Loucy (cell line): Measurements from ENCODE around the gene ZNF629.
A peak's percentile ranks its signal among the peaks of the same experiment; 100 is the strongest.

Source experiments
- H2AFZ ChIP-seq: fragments of 200-600 bp; sonication (generic); 2 replicates; pipeline ENCODE4 v1.6.0; 2016; ENCODE audit warnings: antibody characterized with exemption, mild to moderate bottlenecking, low read length, moderate library complexity
- H3F3A ChIP-seq: fragments of 200-600 bp; 2 replicates; pipeline ENCODE4 v1.6.0; 2016; ENCODE audit warnings: antibody characterized with exemption, low read depth, mild to moderate bottlenecking
- H3K27me3 ChIP-seq: fragments of 200-600 bp; sonication (generic); 2 replicates; pipeline ENCODE4 v1.6.1; 2014; ENCODE audit warnings: low read length, mild to moderate bottlenecking; ENCODE audit not compliant: insufficient read depth, poor library complexity, severe bottlenecking
- H3K36me3 ChIP-seq: fragments of 200-600 bp; sonication (generic); 2 replicates; pipeline ENCODE4 v1.6.1; 2016; ENCODE audit warnings: low read length; ENCODE audit not compliant: insufficient read depth
- H3K4me1 ChIP-seq: fragments of 200-600 bp; sonication (generic); 2 replicates; pipeline ENCODE4 v1.5.1; 2014; ENCODE audit warnings: low read length, mild to moderate bottlenecking; ENCODE audit not compliant: insufficient read depth, poor library complexity, severe bottlenecking
- H3K4me2 ChIP-seq: fragments of 200-600 bp; sonication (generic); 2 replicates; pipeline ENCODE4 v1.6.0; 2014; ENCODE audit warnings: antibody characterized with exemption, low read length, low read depth, mild to moderate bottlenecking; ENCODE audit not compliant: poor library complexity, severe bottlenecking
- H3K4me3 ChIP-seq: fragments of 200-600 bp; sonication (generic); 2 replicates; pipeline ENCODE4 v1.5.1; 2014; ENCODE audit warnings: low read length, mild to moderate bottlenecking, mixed read lengths; ENCODE audit not compliant: poor library complexity, severe bottlenecking
- H3K79me2 ChIP-seq: fragments of 200-600 bp; sonication (generic); 2 replicates; pipeline ENCODE4 v1.6.1; 2014; ENCODE audit warnings: low read length; ENCODE audit not compliant: insufficient read depth
- H3K9ac ChIP-seq: fragments of 200-600 bp; sonication (generic); 2 replicates; pipeline ENCODE4 v1.6.0; 2014; ENCODE audit warnings: mild to moderate bottlenecking, low read depth, low read length, moderate library complexity; ENCODE audit not compliant: poor library complexity, severe bottlenecking
- H3K9me2 ChIP-seq: fragments of 200-600 bp; sonication (generic); replicated peaks from 2 replicates; pipeline ENCODE4 v1.6.1; 2016; ENCODE audit warnings: low read depth, low read length, mixed read lengths
- H3K9me3 ChIP-seq: fragments of 200-600 bp; sonication (generic); 2 replicates; pipeline ENCODE4 v1.6.1; 2014; ENCODE audit warnings: mild to moderate bottlenecking, antibody characterized with exemption, low read length, low read depth; ENCODE audit not compliant: insufficient read depth
- H4K20me1 ChIP-seq: fragments of 200-600 bp; sonication (generic); 2 replicates; pipeline ENCODE4 v1.6.0; 2014; ENCODE audit warnings: antibody characterized with exemption, low read length, mild to moderate bottlenecking; ENCODE audit not compliant: insufficient read depth, poor library complexity, severe bottlenecking
- EZH2phosphoT487 ChIP-seq: fragments of 200-600 bp; IDR thresholded peaks from 2 replicates; pipeline ENCODE4 v1.6.1; 2018; ENCODE audit warnings: antibody characterized with exemption, mild to moderate bottlenecking, moderate library complexity, borderline replicate concordance
- TF ChIP-seq, protein P1 (sequence below): fragments of 200-600 bp; sonication (generic); conservative IDR thresholded peaks from 2 replicates; pipeline ENCODE4 v1.5.1; 2014; ENCODE audit warnings: mild to moderate bottlenecking, antibody characterized with exemption, low read length

The ZNF629 gene

GRCh38 chr16:30802936-30803335, 15.9 kb upstream of the ZNF629 start:
- Histone ChIP-seq H3K4me2 (no peak overlapping the region), H3K9me2 (no peaks in the 10 kb centered on the region), H3K9me3 (no peaks in the 10 kb centered on the region), H3K27me3 (no peaks in the 10 kb centered on the region), H3K36me3 (no peaks in the 10 kb centered on the region), H3K4me3 (no peak overlapping the region), H2AFZ (no peak overlapping the region; the same call in 1 of the 2 replicates), H3K9ac (no peak overlapping the region), H3F3A (no peaks in the 10 kb centered on the region), H4K20me1 (no peaks in the 10 kb centered on the region), H3K4me1 (peaks cover 15% of the 10 kb centered on the region), H3K79me2 (no peaks in the 10 kb centered on the region)
- no peak for TF ChIP-seq EZH2phosphoT487
- TF ChIP-seq, protein P1, sequence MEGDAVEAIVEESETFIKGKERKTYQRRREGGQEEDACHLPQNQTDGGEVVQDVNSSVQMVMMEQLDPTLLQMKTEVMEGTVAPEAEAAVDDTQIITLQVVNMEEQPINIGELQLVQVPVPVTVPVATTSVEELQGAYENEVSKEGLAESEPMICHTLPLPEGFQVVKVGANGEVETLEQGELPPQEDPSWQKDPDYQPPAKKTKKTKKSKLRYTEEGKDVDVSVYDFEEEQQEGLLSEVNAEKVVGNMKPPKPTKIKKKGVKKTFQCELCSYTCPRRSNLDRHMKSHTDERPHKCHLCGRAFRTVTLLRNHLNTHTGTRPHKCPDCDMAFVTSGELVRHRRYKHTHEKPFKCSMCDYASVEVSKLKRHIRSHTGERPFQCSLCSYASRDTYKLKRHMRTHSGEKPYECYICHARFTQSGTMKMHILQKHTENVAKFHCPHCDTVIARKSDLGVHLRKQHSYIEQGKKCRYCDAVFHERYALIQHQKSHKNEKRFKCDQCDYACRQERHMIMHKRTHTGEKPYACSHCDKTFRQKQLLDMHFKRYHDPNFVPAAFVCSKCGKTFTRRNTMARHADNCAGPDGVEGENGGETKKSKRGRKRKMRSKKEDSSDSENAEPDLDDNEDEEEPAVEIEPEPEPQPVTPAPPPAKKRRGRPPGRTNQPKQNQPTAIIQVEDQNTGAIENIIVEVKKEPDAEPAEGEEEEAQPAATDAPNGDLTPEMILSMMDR, result no peak

GRCh38 chr16:30797670-30798309, 10.8 kb upstream of the ZNF629 start:
- Histone ChIP-seq H3K4me3 (no peak overlapping the region), H2AFZ (no peak overlapping the region), H4K20me1 (no peaks in the 10 kb centered on the region), H3F3A (no peaks in the 10 kb centered on the region), H3K4me1 (no peaks in the 10 kb centered on the region), H3K36me3 (no peaks in the 10 kb centered on the region), H3K79me2 (no peaks in the 10 kb centered on the region), H3K4me2 (no peak overlapping the region), H3K9me3 (no peaks in the 10 kb centered on the region), H3K27me3 (no peaks in the 10 kb centered on the region), H3K9me2 (no peaks in the 10 kb centered on the region), H3K9ac (no peak overlapping the region)
- TF ChIP-seq, protein P1, result peak; percentile 38
- TF ChIP-seq EZH2phosphoT487, result no peak

DNA sequence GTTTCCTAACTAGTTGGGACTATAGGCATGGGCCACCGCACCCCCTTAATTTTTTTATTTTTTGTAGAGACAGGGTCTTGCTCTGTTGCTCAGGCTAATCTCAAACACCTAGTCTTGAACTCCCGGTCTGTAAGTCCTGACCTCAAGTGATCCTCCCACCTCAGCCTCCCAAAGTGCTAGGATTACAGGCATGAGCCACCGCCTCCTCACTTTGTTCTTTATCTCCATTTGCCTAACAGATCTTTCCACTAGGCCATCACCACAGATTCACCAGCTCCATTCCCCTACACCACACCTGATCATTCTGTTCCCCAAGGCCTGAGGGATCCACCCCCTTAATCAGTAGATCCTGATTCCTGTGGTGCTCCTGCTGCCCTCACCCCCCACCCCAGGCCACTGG, 7.6 kb upstream of the ZNF629 start:
- Histone ChIP-seq H3K9me3 (no peaks in the 10 kb centered on the region), H3K4me2 (no peak overlapping the region), H4K20me1 (no peaks in the 10 kb centered on the region), H3K4me3 (no peak overlapping the region), H2AFZ (no peak overlapping the region), H3K9me2 (no peaks in the 10 kb centered on the region), H3F3A (no peaks in the 10 kb centered on the region), H3K79me2 (no peaks in the 10 kb centered on the region), H3K27me3 (no peaks in the 10 kb centered on the region), H3K9ac (no peak overlapping the region), H3K4me1 (no peaks in the 10 kb centered on the region), H3K36me3 (no peaks in the 10 kb centered on the region)
- TF ChIP-seq EZH2phosphoT487, result no peak
- TF ChIP-seq, protein P1, result no peak
